Fibroblast of lung (primary cell): ENCODE measurements around the gene CAMTA1.

Experiments
- CTCF ChIP-seq, 2 donors: IDR thresholded peaks in 1 of 2; conservative IDR thresholded peaks in 1 of 2; 1 replicate in 1 of 2; 2 replicates in 1 of 2; pipeline ENCODE4 v1.5.1; 2011 to 2012; ENCODE audit warnings: low read length in 2 of 2, control low read depth in 1 of 2, inconsistent platforms in 1 of 2, low read depth in 1 of 2, mild to moderate bottlenecking in 1 of 2
- EZH2 ChIP-seq: IDR thresholded peaks from 2 replicates; pipeline ENCODE4 v1.5.1; 2012; ENCODE audit warnings: low read length, control low read depth, mild to moderate bottlenecking; ENCODE audit errors: missing control alignments

- TF ChIP-seq EZH2 (no peak), CTCF (conservative IDR thresholded peaks at IDR 0.05 in 1 of 2, IDR thresholded peaks at IDR 0.05 in 1 of 2; ENCODE audit: low read depth in 1 of 2, low read length in 2 of 2) (no peak)
Measured at GRCh38 chr1:7225711-7226505, 440.7 kb downstream of the CAMTA1 start.
